ENCODE data around the gene UNC50. TPM values are rescaled to one million over a fixed set of nuclear protein-coding genes. Genes with fewer than 3 reads are reported as not detected.
"Not testable (repeated sequence)": the region's sequence is repeated elsewhere in the genome, so short reads cannot be mapped to it uniquely, and the experiment has no call there.

The UNC50 gene
- polyA plus RNA-seq, 3 donors, result 62.2 to 80.2 (median 64.7) TPM

GRCh38 chr2:98648451-98648850 is 40.1 kb downstream of the UNC50 start:
- DNase-seq (ENCODE audit: extremely low read depth in 1 of 11, low read depth in 9 of 11, low spot score in 4 of 11), result no peak

- DNase-seq (ENCODE audit: extremely low read depth in 1 of 11, low read depth in 9 of 11, low spot score in 4 of 11), result peak; percentile 64 to 80 (median 70)
Observed at GRCh38 chr2:98649135-98649991, 41.0 kb downstream of the UNC50 start.

- DNase-seq (ENCODE audit: extremely low read depth in 1 of 11, low read depth in 9 of 11, low spot score in 4 of 11), result no peak
Observed at GRCh38 chr2:98649992-98650375, 41.6 kb downstream of the UNC50 start.

GRCh38 chr2:98650998-98651397 is 42.6 kb downstream of the UNC50 start:
- no peak for DNase-seq (ENCODE audit: extremely low read depth in 1 of 11, low read depth in 9 of 11, low spot score in 4 of 11)

- DNase-seq (ENCODE audit: extremely low read depth in 1 of 11, low read depth in 9 of 11, low spot score in 4 of 11), result no peak
Observed at GRCh38 chr2:98654699-98655495, 46.5 kb downstream of the UNC50 start.

GRCh38 chr2:98656800-98657199 is 48.4 kb downstream of the UNC50 start:
- DNase-seq (ENCODE audit: extremely low read depth in 1 of 11, low read depth in 9 of 11, low spot score in 4 of 11), result no peak

GRCh38 chr2:98658816-98659490 is 50.6 kb downstream of the UNC50 start:
- DNase-seq (ENCODE audit: extremely low read depth in 1 of 11, low read depth in 9 of 11, low spot score in 4 of 11), result no peak

GRCh38 chr2:98659491-98659840 is 51.1 kb downstream of the UNC50 start:
- not testable (repeated sequence) for DNase-seq (ENCODE audit: extremely low read depth in 1 of 11, low read depth in 9 of 11, low spot score in 4 of 11)

GRCh38 chr2:98663511-98664090 is 55.2 kb downstream of the UNC50 start:
- no peak for DNase-seq (ENCODE audit: extremely low read depth in 1 of 11, low read depth in 9 of 11, low spot score in 4 of 11)

GRCh38 chr2:98664323-98664722 is 55.9 kb downstream of the UNC50 start:
- no peak for DNase-seq (ENCODE audit: extremely low read depth in 1 of 11, low read depth in 9 of 11, low spot score in 4 of 11)

- no peak for DNase-seq (ENCODE audit: extremely low read depth in 1 of 11, low read depth in 9 of 11, low spot score in 4 of 11)
Observed at GRCh38 chr2:98665677-98666076, 57.3 kb downstream of the UNC50 start.

Other genes starting within 250 kb of the UNC50 start
- 10 to 100 TPM; 19.2 to 23.1 (median 21.5) TPM for gene INPP4A, start 163.7 kb upstream of the UNC50 start, polyA plus RNA-seq (ENCODE audit: insufficient read length in 3 of 3)
- gene COA5, start 77 bp upstream of the UNC50 start, polyA plus RNA-seq (ENCODE audit: insufficient read length in 3 of 3), result 10 to 100 TPM; 71.9 to 91.8 (median 78.7) TPM
- 10 to 100 TPM; 24.7 to 42.4 (median 36.4) TPM for gene MGAT4A, start 122.5 kb downstream of the UNC50 start, polyA plus RNA-seq (ENCODE audit: insufficient read length in 3 of 3)